ENCODE results near the gene IGFL1.

DNA sequence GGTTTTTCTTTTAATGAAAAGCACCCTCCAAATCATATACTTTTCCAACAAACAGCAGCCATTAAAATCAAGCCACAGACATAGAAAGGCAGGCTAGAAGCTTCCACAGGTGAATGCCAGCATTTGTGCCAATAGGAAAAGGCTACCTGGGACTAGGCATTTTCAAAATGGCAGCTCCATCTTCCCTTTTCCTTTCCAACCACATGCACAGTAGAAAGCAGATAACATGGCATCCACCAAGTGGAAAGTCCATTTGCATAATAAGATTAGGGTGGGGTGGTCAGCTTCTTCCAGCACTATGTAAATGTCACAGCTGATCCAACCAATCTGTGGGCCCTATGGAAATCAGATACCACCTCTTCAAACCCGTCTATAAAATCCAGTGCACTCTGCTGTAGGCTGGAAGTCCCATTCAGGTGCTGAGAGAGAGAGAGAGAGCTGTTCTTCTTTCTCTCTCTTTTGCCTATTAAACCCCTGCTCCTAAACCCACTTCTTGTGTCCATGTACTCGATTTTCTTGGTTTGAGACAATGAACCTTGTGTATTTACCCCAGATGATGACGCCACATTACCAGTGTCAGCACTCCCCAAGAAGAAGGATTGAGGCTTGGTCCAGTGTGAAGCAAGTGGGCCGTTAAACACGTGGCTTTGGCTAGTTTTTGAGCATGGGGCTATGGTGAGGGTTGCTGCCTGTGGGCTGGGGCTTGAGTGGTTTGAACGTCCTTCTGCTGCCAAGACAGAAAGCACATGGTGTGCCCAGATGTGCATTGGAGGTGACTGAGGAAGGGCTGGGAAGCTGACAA, 24.2 kb upstream of the IGFL1 start:
- TF ChIP-seq, protein P1, sequence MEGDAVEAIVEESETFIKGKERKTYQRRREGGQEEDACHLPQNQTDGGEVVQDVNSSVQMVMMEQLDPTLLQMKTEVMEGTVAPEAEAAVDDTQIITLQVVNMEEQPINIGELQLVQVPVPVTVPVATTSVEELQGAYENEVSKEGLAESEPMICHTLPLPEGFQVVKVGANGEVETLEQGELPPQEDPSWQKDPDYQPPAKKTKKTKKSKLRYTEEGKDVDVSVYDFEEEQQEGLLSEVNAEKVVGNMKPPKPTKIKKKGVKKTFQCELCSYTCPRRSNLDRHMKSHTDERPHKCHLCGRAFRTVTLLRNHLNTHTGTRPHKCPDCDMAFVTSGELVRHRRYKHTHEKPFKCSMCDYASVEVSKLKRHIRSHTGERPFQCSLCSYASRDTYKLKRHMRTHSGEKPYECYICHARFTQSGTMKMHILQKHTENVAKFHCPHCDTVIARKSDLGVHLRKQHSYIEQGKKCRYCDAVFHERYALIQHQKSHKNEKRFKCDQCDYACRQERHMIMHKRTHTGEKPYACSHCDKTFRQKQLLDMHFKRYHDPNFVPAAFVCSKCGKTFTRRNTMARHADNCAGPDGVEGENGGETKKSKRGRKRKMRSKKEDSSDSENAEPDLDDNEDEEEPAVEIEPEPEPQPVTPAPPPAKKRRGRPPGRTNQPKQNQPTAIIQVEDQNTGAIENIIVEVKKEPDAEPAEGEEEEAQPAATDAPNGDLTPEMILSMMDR (conservative IDR thresholded peaks at IDR 0.05; ENCODE audit: low read depth in 2 of 2): no peak
- no peak for TF ChIP-seq POLR2AphosphoS5 (IDR thresholded peaks at IDR 0.05; ENCODE audit: low read depth)
